Hippocampal formation (tissue), 2 donors: ENCODE measurements around the gene AHSG.
A peak's percentile ranks its signal among the peaks of the same experiment; 100 is the strongest.

Experiments
- DNase-seq, 2 donors: peaks; one replicate each; lab custom pipeline; 2025; lab: John Stamatoyannopoulos, UW

The AHSG gene

DNA sequence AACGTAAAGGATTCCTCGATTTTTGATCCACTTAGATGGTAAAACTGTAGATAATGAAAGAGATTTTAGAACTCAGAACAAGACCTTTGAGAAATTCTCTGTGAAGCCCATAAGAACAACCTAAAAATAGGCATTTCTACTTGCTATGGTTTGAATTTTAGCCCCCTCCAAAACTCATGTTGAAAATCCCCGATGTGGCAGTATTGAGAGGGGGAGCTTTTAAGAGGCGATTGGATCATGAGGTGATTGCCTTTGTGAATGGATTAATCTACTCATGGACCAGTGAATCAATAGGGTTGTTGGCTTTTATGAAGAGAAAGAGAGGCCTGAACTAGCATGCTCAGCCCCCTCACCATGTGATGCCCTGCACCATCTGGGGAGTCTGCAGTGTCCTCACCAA, 20.2 kb upstream of the AHSG start:
- DNase-seq = no peak

- no peak for DNase-seq
These were observed 19.0 kb upstream of the AHSG start for GRCh38 chr3:186593862-186594261.

DNA sequence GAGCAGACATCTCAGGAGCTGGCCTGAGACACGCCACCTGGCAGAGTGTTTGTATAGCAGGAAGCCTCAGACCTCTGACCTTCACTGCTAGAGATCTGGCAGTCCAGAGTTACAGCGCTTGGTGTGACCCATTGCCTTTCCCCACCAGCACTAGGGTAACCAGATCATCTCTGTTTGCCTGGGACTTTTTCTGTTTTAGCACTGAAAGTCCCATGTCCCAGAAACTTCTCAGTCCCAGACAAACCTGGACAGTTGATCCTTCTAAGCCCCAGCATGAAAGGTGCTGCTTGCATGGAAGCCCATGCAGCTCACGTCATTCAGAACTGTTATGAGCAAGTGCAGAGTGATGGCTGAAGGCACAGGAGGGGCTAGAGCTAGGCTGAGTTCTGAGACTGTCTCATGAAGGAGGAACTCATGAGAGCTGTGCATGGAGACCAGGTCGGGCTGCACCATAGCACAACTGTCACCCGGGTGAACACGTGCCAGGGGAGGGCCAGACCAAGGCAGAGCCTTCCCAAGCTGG, 18.2 kb upstream of the AHSG start:
- no peak for DNase-seq

DNA sequence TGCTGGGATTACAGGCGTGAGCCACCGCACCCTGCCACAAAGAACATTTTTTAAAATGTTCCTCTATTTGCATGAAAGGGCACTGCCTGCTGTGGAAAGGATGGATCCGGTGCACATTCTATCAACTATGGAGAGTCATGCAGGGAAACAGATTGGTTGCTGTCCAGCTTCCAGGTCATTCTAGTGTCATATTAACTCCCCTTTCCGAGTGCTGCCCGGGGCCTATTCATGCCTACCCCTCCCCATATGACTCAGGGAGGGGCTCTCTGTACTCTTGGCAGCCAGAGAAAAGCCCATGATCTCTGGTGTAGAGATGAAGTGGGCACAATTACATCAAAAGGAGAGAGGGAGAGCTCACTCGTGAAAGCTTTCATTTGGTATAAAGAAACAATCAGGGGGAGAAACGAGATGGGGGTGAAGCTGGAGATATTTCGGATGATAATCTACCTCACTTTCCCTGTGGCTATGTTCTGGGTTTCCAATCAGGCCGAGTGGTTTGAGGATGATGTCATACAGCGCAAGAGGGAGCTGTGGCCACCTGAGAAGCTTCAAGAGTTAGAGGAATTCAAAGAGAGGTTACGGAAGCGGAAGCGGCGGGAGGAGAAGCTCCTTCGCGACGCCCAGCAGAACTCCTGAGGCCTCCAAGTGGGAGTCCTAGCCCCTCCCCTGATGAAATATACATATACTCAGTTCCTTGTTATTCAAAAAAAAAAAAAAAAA, 16.1 kb upstream of the AHSG start:
- DNase-seq = no peak

GRCh38 chr3:186598108-186598784, 14.6 kb upstream of the AHSG start:
- no peak for DNase-seq

DNA sequence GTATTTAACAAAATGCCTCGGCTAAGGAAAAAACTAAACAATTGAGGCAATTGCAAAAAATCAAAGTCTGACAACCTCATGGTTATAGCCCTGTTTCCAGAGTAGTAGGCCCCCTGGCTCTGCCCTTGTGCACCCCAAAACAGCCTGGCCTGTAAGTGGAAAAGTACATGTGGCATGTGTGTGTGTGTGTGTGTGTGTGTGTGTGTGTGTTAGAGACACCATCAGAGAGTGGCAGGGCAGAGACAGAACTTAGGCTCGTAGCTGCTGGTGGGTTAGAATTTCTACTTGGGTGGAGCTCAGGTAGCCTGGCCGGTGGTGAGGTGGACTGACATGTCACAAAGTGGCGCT, 14.1 kb upstream of the AHSG start:
- DNase-seq = no peak

GRCh38 chr3:186599142-186599784, 13.6 kb upstream of the AHSG start:
- no peak for DNase-seq

DNA sequence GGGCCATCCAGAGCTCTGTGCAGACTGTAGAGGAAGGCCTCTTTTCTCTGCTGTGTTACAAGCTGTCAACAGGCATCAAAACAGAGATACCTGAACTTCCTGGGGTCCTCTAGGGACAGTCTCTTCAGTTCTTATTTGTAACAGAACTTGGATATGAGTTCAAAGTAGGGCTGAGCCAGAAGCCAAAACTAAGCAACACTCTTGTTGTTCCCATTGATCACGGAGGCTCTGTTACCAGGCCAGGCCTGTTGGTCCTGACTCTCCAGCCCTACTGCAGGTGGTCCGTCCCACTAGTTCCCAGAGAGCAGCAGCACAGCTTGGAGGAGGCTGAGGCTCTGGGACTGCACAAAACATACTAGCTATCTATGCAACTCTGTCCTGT, 13.1 kb upstream of the AHSG start:
- DNase-seq = no peak

GRCh38 chr3:186600896-186601295, 12.0 kb upstream of the AHSG start:
- no peak for DNase-seq

DNA sequence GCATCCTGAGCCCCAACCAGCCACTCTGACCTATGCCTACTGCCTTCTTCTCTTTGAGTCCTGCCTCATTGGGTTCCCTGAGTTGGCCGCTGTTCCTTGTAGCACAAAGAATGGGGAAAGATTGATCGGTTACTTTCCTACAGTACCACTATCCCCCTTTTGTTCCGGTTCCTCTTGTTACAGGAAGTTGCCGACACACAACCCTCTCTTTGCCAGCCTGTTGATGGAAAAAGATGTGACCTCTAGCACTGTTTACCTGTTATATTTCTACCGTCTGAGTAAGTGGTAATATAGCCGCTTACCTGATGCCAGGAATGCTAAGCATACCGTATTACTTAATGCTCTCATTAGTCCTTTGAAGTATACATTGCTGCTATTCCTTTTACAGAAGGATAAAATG, 9.7 kb upstream of the AHSG start:
- DNase-seq = no peak

- no peak for DNase-seq
These were observed 7.8 kb upstream of the AHSG start for GRCh38 chr3:186605078-186605477.

GRCh38 chr3:186605561-186606545, 7.0 kb upstream of the AHSG start:
- no peak for DNase-seq

DNA sequence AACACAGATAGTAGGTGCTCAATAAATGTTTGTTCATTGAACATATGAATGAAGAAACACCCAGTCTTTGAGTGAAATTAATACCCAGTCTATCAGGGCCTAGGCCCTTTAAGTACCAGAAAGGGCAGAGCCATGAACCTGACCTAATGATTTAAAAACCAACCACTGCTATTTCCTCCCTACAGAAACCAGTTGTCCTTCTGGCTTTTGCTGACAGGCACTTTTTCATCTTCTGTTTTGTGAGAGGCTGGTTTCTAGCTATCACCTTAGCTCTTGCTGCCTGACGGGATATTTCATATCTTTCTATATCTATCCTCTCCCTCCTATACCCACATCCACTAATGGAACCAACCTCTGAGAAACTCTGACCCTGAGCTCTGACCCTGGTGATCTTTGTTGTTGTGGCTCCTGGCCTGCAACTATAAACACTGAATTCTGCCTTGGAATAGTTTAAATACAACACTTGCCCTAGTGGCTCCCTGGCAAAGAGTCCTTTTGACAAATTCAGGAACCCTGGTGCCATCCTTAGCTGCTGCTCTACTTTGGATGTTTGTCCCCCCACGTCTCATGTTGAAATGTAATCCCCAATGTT, 4.1 kb upstream of the AHSG start:
- DNase-seq = no peak

- DNase-seq = no peak
These were observed 3.5 kb upstream of the AHSG start for GRCh38 chr3:186609247-186609868.

- no peak for DNase-seq
These were observed 795 bp upstream of the AHSG start for GRCh38 chr3:186612065-186612464.

GRCh38 chr3:186613637-186614265, 891 bp downstream of the AHSG start:
- no peak for DNase-seq

DNA sequence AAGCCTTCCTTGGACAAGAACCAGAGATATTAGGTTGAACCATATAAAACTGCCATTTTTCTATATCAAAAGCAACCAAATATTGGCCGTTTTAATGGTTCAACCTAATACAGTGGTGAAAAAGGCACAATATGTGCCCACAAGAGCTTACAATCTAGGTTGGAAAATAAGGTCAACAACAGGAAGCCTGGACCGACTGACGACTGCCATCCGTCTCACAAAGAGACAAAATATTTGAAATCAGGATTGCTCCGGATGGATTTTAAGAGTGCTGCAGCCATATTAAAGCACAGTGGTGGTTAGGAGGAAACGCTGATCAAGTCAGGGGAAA, 1.4 kb downstream of the AHSG start:
- DNase-seq = no peak

GRCh38 chr3:186614597-186615483, 2.0 kb downstream of the AHSG start:
- peak; percentile 59 to 65 for DNase-seq

DNA sequence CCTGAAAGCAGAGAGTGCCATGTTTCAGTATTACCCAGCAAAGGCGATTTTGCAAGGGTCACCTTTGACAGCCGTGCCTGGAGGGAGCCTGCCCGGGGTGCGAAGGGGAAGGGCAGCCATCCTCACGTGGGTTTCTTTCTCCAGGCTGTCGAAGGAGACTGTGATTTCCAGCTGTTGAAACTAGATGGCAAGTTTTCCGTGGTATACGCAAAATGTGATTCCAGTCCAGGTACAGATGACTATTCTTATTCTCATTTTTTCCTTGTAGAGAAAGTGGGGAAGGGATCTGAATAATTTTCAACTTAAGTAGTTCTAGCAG, 3.4 kb downstream of the AHSG start:
- DNase-seq = no peak
